Prostate gland (tissue), 2 donors: Measurements from ENCODE around the gene TSPAN18. TPM values are rescaled to one million over a fixed set of nuclear protein-coding genes. Genes with fewer than 3 reads are reported as not detected.

ENCODE experiments used
- DNase-seq: peaks from one replicate; pipeline ENCODE4 v3.0.0-alpha.2; 2019; ENCODE audit warnings: low spot score
- H3K27ac ChIP-seq, 2 donors: fragments of 200-600 bp; sonication (generic); 2 replicates each; pipeline ENCODE4 v1.5.1; 2017 to 2019
- H3K27me3 ChIP-seq: fragments of 200-600 bp; sonication (generic); replicated peaks from 2 replicates; pipeline ENCODE4 v1.5.1; 2019; ENCODE audit not compliant: insufficient read depth
- H3K36me3 ChIP-seq, 2 donors: fragments of 200-600 bp; sonication (generic); 1 replicate in 1 of 2; 2 replicates in 1 of 2; pipeline versions ENCODE4 v1.5.1 to v1.8.1; 2017 to 2019
- H3K4me1 ChIP-seq: fragments of 200-600 bp; sonication (generic); replicated peaks from 2 replicates; pipeline ENCODE4 v1.5.1; 2019
- H3K4me3 ChIP-seq, 2 donors: fragments of 200-600 bp; sonication (generic); 2 replicates each; pipeline ENCODE4 v1.5.1; 2017 to 2019
- H3K9me3 ChIP-seq: fragments of 200-600 bp; sonication (generic); 2 replicates; pipeline ENCODE4 v1.5.1; 2017
- CTCF ChIP-seq, 4 experiments: fragments of 200-600 bp in 2 of 4; fragments of 450-650 bp in 2 of 4; sonication (generic) in 2 of 4; IDR thresholded peaks; 1 replicate in 3 of 4; 2 replicates in 1 of 4; pipeline ENCODE4 v1.5.1; 2016 to 2019; ENCODE audit warnings: antibody characterized with exemption in 4 of 4, mild to moderate bottlenecking in 2 of 4, moderate library complexity in 2 of 4
- POLR2A ChIP-seq: fragments of 450-650 bp; IDR thresholded peaks from one replicate; pipeline ENCODE4 v1.6.1; 2016; ENCODE audit warnings: antibody characterized with exemption, mild to moderate bottlenecking
- POLR2AphosphoS5 ChIP-seq: sonication (generic); formaldehyde crosslinking; IDR thresholded peaks from one replicate; pipeline ENCODE4 v1.6.1; 2017; ENCODE audit warnings: antibody characterized with exemption
- WGBS: methylation state at CpG from one replicate; pipeline ENCODE4 v1.1.5; 2018; 5-methylcytosine and 5-hydroxymethylcytosine counted together
- intact Hi-C: fragments of 100-400 bp; cut with DNase I; formaldehyde crosslinking; loops from one replicate; pipeline ENCODE4 v1.14.2; 2022
- total RNA-seq, 2 donors: library from RNA; depleted of rRNA; stranded (reverse); fragments of >200 nt; gene quantifications; one replicate each; pipeline ENCODE4 v1.1.0, GENCODE V29; 2016

Gene TSPAN18
- total RNA-seq, 2 donors from 2014 or later = 4.1 to 6.6 TPM

DNA sequence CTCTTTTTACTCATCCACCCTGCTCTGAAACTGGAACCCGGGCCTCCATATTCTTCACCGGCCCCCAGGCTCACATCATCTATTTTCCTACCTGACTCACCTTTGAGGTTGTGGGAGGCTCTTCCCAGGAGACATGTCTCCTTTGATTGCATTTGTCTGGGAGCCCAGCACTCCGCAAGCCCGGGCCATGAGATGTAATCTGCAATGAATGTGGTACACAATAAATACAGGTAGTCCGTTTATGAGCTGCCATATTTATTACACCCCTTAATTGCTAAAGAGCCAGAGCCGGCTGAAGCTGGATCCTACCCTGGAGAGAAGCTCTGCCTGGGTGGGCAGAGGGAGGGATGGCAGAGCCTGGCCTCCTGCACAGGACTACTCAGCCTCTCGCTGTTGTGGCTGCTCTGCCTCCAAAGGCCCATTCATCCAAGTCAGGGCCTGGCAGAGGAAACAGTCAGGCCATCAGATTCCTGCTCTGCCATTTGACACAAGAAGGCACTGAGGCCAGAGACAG lies 174.4 kb downstream of the TSPAN18 start:
- Histone ChIP-seq H3K4me1 (no peaks in the 10 kb centered on the region), H3K27ac (no peak overlapping the region), H3K9me3 (no peaks in the 10 kb centered on the region), H3K4me3 (no peak overlapping the region), H3K27me3 (no peaks in the 10 kb centered on the region), H3K36me3 (no peaks in the 10 kb centered on the region)
- 39% methylated on average over 7 of the region's 7 CpGs for WGBS
- intact Hi-C loops = no loop called here
- no peak for DNase-seq
- no peak for TF ChIP-seq POLR2AphosphoS5
- TF ChIP-seq CTCF (IDR thresholded peaks at IDR 0.05) = no peak
- no peak for TF ChIP-seq POLR2A

DNA sequence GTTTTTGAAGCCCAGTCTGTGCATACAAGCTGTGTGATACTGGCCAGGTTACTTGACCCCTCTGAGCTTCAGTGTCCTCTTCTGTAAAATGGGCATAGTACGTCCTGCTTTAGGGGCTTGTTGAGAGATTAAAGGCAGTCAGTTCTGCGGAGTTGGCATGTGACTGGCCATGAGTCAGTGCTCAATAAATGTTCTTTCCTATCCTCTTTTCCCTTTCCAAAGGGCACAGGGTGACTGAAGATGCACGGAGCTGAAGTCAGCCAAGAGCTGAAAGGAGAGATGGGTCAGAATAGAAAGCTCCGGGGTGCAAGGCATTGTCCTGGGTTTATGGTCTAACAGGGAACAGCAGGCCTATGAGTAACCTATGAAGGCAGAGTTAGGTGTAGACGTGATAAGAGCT lies 175.0 kb downstream of the TSPAN18 start:
- H3K36me3 ChIP-seq = no peaks in the 10 kb centered on the region
- no peaks in the 10 kb centered on the region for H3K27me3 ChIP-seq
- WGBS = 57% methylated on average over 5 of the region's 5 CpGs

DNA sequence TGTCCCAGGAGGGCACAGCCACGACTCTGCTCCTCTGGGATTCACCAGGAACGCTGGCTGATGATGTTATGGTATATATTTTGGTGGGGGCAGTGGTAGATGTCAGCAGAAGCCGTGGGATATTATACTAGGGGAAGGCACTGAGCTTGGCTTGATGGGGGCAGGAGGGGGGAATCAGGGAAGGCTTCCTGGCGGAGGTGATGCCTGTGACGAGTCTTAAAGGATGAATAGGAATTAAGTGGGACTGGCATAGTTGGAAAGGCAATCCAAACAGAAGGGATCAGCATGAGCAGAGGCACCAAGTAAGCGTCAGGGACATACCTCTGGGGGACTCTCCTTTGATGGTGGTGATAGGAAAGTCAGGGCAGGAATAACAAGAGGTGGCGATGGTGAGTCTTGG lies 176.3 kb downstream of the TSPAN18 start:
- no peaks in the 10 kb centered on the region for H3K9me3 ChIP-seq
- no peak overlapping the region for H3K27ac ChIP-seq
- H3K27me3 ChIP-seq = no peaks in the 10 kb centered on the region
- H3K36me3 ChIP-seq = no peaks in the 10 kb centered on the region
- no peak overlapping the region for H3K4me3 ChIP-seq
- WGBS = 94% methylated on average over 7 of the region's 7 CpGs
- DNase-seq = no peak
- TF ChIP-seq POLR2A (no peak), CTCF (IDR thresholded peaks at IDR 0.05) (no peak), POLR2AphosphoS5 (no peak)
- no peaks in the 10 kb centered on the region for H3K4me1 ChIP-seq
- intact Hi-C loops = no loop called here

More for the DNA sequence above, 175.0 kb downstream of the TSPAN18 start:
- Histone ChIP-seq H3K4me3 (no peak overlapping the region), H3K4me1 (no peaks in the 10 kb centered on the region), H3K9me3 (no peaks in the 10 kb centered on the region), H3K27ac (no peak overlapping the region)
- DNase-seq = no peak
- TF ChIP-seq POLR2AphosphoS5 = no peak
- TF ChIP-seq POLR2A = no peak
- no peak for TF ChIP-seq CTCF (IDR thresholded peaks at IDR 0.05)
- intact Hi-C loops = no loop called here

- DNase-seq = no peak
- Histone ChIP-seq H3K27me3 (no peaks in the 10 kb centered on the region), H3K4me1 (no peaks in the 10 kb centered on the region), H3K36me3 (no peaks in the 10 kb centered on the region), H3K27ac (no peak overlapping the region), H3K4me3 (no peak overlapping the region), H3K9me3 (no peaks in the 10 kb centered on the region)
- intact Hi-C loops = no loop called here
- TF ChIP-seq POLR2AphosphoS5 = no peak
- TF ChIP-seq POLR2A = no peak
- no peak for TF ChIP-seq CTCF (IDR thresholded peaks at IDR 0.05)
- WGBS = 100% methylated on average over 3 of the region's 3 CpGs
These were observed 176.8 kb downstream of the TSPAN18 start for GRCh38 chr11:44903518-44903917.

- Histone ChIP-seq H3K27me3 (no peaks in the 10 kb centered on the region), H3K9me3 (no peaks in the 10 kb centered on the region), H3K36me3 (no peaks in the 10 kb centered on the region), H3K27ac (no peak overlapping the region), H3K4me1 (no peaks in the 10 kb centered on the region), H3K4me3 (no peak overlapping the region)
- TF ChIP-seq POLR2AphosphoS5 (no peak), CTCF (IDR thresholded peaks at IDR 0.05) (no peak), POLR2A (no peak)
- no peak for DNase-seq
- intact Hi-C loops = loop anchor here (2.0 kb wide), 1 partner anchor 348 kb away; no protein-coding TSS in a partner anchor
- WGBS = 87% methylated on average over 12 of the region's 12 CpGs
These were observed 177.7 kb downstream of the TSPAN18 start for GRCh38 chr11:44904261-44905020.
